Activated naive CD8-positive, alpha-beta T cell treated with anti-CD3 and anti-CD28 coated beads for 36 hours (primary cell): ENCODE results near the gene ADORA3. TPM values are rescaled to one million over a fixed set of nuclear protein-coding genes. Genes with fewer than 3 reads are reported as not detected.
"Not testable (repeated sequence)": the region's sequence is repeated elsewhere in the genome, so short reads cannot be mapped to it uniquely, and the experiment has no call there.

ENCODE experiments used
- DNase-seq: peaks from one replicate; pipeline ENCODE4 v3.0.0; 2021
- H3K27ac Mint-ChIP-seq: one replicate; pipeline ENCODE4 v1.8.0; 2022; ENCODE audit warnings: mild to moderate bottlenecking, moderate library complexity, mixed read lengths
- H3K27me3 Mint-ChIP-seq: one replicate; pipeline ENCODE4 v1.8.0; 2022; ENCODE audit warnings: mild to moderate bottlenecking, mixed read lengths
- H3K36me3 Mint-ChIP-seq: one replicate; pipeline ENCODE4 v1.8.0; 2021; ENCODE audit warnings: mild to moderate bottlenecking, mixed read lengths
- H3K4me1 Mint-ChIP-seq: one replicate; pipeline ENCODE4 v1.8.0; 2021; ENCODE audit warnings: mixed read lengths
- H3K4me3 Mint-ChIP-seq: one replicate; pipeline ENCODE4 v1.8.0; 2022; ENCODE audit warnings: mild to moderate bottlenecking, moderate library complexity, mixed read lengths
- H3K9me3 Mint-ChIP-seq: one replicate; pipeline ENCODE4 v1.8.0; 2022; ENCODE audit warnings: mixed read lengths
- total RNA-seq, 2 experiments: library from RNA; stranded (reverse); gene quantifications; one replicate each; pipeline ENCODE4 v1.2.3, GENCODE V29; 2021

The ADORA3 gene
- not detected for total RNA-seq

DNA sequence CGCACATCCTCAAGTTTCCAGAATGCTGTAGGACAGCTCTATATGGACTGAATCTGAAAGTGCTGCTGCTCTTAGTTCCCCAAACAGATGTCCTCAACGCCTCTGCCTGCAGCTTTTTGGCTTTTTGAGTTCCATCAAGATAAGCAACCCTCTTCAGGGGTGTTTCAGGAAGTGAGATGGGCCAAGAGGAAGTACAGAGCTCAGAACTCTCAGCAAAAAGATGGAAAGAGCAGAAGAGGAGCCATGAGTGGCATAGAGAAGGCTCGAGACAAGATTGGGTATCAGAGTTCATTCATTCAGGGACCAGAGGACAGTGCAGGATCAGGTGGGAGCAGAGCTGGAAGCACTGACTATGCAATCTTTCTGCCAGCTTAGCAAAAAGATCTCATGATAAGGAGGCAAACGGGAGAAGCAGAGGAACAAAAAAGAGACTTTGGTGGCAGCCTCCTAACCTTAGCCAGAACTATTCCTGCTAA is at the start of gene ADORA3, which contains the start of gene TMIGD3:
Gene ADORA3, minus strand, starts transcription at position 49 of the 476 bp plus-strand sequence. CDS start 279 bp downstream, outside the sequence.
Gene TMIGD3, minus strand, starts transcription at position 49 of the 476 bp plus-strand sequence. CDS start 279 bp downstream, outside the sequence.
- H3K4me3 Mint-ChIP-seq: no peak within 1 kb of the TSS
- no peaks in the 10 kb centered on the region for H3K36me3 Mint-ChIP-seq
- no peak within 1 kb of the TSS for H3K27ac Mint-ChIP-seq
- H3K27me3 Mint-ChIP-seq: no peaks in the 10 kb centered on the region
- no peak for DNase-seq
- H3K9me3 Mint-ChIP-seq: no peaks in the 10 kb centered on the region
- peaks cover 35% of the 10 kb centered on the region for H3K4me1 Mint-ChIP-seq

DNA sequence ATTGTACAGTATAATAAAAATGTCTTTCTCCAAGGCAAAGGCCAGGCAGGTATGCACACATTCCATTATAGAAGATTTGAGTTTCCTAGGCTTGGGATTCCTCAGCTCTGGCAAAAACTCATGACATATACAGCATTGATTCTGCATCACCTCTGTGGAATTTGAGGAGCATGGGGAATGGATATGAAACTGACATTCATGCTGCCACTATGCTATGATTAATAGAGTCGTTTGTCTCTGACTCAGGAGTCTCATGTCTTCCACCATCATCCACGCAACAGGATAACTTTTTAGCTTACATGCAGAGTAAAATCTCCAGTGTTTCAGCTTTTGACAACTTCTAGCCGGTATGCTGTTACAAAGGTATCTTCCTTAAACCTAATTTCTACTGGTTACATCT is 49.8 kb upstream of the ADORA3 start:
- Mint-ChIP-seq H3K4me3 (no peak overlapping the region), H3K27me3 (no peaks in the 10 kb centered on the region), H3K9me3 (no peaks in the 10 kb centered on the region), H3K27ac (no peak overlapping the region), H3K4me1 (no peaks in the 10 kb centered on the region), H3K36me3 (no peaks in the 10 kb centered on the region)
- no peak for DNase-seq

- Mint-ChIP-seq H3K36me3 (no peaks in the 10 kb centered on the region), H3K27me3 (no peaks in the 10 kb centered on the region), H3K4me3 (no peak overlapping the region), H3K4me1 (no peaks in the 10 kb centered on the region), H3K27ac (no peak overlapping the region), H3K9me3 (no peaks in the 10 kb centered on the region)
- no peak for DNase-seq
These were observed 49.2 kb upstream of the ADORA3 start for GRCh38 chr1:111552587-111552986.

- Mint-ChIP-seq H3K36me3 (no peaks in the 10 kb centered on the region), H3K27me3 (no peaks in the 10 kb centered on the region), H3K4me1 (no peaks in the 10 kb centered on the region), H3K9me3 (no peaks in the 10 kb centered on the region), H3K27ac (no peak overlapping the region), H3K4me3 (no peak overlapping the region)
- DNase-seq: no peak
These were observed 48.4 kb upstream of the ADORA3 start for GRCh38 chr1:111551623-111552411.

- not testable (repeated sequence) for H3K27me3 Mint-ChIP-seq, DNase-seq, H3K4me3 Mint-ChIP-seq, H3K4me1 Mint-ChIP-seq, H3K27ac Mint-ChIP-seq, H3K36me3 Mint-ChIP-seq, H3K9me3 Mint-ChIP-seq
These were observed 44.4 kb upstream of the ADORA3 start for GRCh38 chr1:111547786-111548185.

DNA sequence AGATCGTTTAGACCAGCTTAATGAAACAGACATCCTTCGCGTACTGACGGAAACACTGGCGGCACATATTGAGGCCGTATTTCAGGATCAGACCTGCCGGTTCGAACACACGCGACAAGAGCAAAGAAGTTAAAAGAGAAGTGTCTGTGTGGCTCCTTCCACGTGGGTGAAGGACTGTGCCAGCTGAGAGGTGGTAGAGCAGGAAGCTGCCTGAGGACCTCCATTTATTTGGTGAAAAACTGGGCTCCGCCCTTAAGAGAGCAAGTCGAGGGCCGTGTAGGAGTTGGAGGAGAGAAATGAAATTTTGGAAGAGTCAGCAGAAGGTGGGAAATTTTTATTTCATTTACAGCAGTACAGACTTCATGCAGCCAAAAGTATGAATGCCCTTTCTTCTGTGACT is 38.8 kb upstream of the ADORA3 start:
- DNase-seq: no peak
- Mint-ChIP-seq H3K27me3 (no peaks in the 10 kb centered on the region), H3K36me3 (peaks cover 1% of the 10 kb centered on the region), H3K4me3 (no peak overlapping the region), H3K4me1 (peaks cover 7% of the 10 kb centered on the region), H3K9me3 (peaks cover 3% of the 10 kb centered on the region), H3K27ac (no peak overlapping the region)

GRCh38 chr1:111541721-111542120 is 38.3 kb upstream of the ADORA3 start:
- H3K27me3 Mint-ChIP-seq: no peaks in the 10 kb centered on the region
- H3K9me3 Mint-ChIP-seq: peaks cover 3% of the 10 kb centered on the region
- DNase-seq: no peak
- peaks cover 7% of the 10 kb centered on the region for H3K4me1 Mint-ChIP-seq
- H3K36me3 Mint-ChIP-seq: peaks cover 1% of the 10 kb centered on the region
- no peak overlapping the region for H3K4me3 Mint-ChIP-seq
- H3K27ac Mint-ChIP-seq: no peak overlapping the region

DNA sequence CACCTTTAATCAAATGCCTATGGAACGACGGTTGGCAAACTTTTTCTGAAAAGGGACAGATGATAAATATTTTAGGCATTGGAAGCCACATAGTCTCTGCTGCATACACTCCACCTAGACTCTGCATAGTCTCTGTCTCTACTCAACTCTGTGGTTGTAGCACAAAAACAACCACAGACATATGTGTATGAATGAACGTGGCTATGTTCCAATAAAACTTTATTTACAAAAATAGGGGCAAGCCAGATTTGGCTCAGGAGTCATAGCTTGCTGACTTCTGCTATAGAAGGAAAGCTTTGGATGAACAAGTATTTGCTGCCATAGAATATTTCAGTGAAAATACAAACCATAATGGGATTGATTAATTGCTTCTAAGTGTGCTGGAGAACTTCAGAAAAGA is 37.5 kb upstream of the ADORA3 start:
- H3K4me1 Mint-ChIP-seq: peaks cover 7% of the 10 kb centered on the region

GRCh38 chr1:111538343-111539025 is 35.1 kb upstream of the ADORA3 start:
- Mint-ChIP-seq H3K27me3 (no peaks in the 10 kb centered on the region), H3K4me3 (no peak overlapping the region), H3K36me3 (no peaks in the 10 kb centered on the region), H3K9me3 (no peaks in the 10 kb centered on the region), H3K27ac (no peak overlapping the region), H3K4me1 (peaks cover 7% of the 10 kb centered on the region)
- no peak for DNase-seq

More for the DNA sequence above, 37.5 kb upstream of the ADORA3 start:
- Mint-ChIP-seq H3K27ac (no peak overlapping the region), H3K4me3 (no peak overlapping the region), H3K27me3 (no peaks in the 10 kb centered on the region), H3K9me3 (peaks cover 3% of the 10 kb centered on the region), H3K36me3 (peaks cover 1% of the 10 kb centered on the region)
- no peak for DNase-seq

DNA sequence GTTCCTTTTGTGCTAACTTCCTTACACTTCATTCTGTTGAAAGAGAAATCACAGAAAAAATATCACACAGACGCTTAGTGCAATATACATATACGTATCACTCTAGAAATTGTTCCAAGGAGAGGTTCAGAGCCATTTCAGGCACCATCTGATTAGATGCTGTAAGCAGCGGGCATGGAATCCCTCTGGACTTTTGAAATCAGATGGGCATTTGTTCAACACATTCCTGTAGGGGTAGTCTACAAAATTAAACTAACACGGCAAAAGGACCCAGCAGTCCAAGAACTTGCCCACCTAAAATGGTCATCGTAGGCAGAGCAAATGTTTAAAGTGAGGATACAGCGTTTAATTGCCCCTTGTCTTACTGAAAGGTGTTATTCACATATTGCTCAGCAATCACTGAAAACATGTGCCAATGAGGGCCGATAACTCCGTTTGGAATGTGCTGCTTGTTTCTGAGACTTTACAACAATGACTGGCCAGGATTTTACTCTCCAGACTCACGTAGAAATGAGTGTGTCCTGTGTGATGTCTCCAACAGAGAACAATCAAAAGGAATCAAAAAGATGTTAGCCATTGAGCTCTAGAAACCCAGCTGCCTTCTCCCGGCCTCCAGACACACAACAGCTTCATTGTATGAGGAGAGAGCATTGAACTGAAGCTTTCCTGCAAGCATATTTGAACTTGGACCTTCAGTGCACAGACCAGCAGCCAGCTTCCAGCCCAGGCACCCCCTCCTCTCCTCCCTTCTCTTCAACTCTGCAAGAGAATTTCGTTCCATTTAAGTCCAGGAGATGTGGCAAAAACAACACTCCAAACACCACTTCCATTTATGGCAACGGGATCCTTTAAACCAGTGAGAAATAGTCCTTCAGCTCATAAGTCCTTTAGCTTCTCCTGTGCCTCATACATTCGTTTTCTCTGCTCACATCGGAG is 32.1 kb upstream of the ADORA3 start:
- no peak for DNase-seq
- no peaks in the 10 kb centered on the region for H3K27me3 Mint-ChIP-seq
- peaks cover 7% of the 10 kb centered on the region for H3K4me1 Mint-ChIP-seq
- no peak overlapping the region for H3K27ac Mint-ChIP-seq
- H3K4me3 Mint-ChIP-seq: no peak overlapping the region
- peaks cover 3% of the 10 kb centered on the region for H3K9me3 Mint-ChIP-seq
- H3K36me3 Mint-ChIP-seq: no peaks in the 10 kb centered on the region

DNA sequence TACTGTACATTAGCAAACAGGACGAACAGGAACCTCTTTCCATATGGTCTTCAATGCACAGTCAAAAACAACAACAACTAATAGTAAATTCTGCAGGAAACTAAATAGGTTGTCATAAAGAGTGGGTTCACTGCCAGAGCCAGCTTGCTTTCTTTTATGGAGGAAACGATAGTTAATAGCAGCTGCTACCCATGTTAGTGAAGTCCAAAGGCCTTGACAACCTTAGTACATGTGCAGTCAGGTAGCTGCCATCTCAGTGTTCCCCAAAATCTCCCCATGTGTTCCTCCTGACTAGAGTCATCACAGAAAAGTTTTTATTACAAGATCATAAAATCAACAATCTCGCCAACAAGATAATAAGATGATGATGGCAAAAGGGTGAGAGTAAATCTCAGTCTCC is 16.6 kb upstream of the ADORA3 start:
- Mint-ChIP-seq H3K4me1 (peaks cover 37% of the 10 kb centered on the region), H3K27me3 (no peaks in the 10 kb centered on the region), H3K4me3 (no peak overlapping the region), H3K27ac (no peak overlapping the region), H3K36me3 (no peaks in the 10 kb centered on the region), H3K9me3 (peaks cover 4% of the 10 kb centered on the region)
- DNase-seq: no peak

- peak; percentile 58 for DNase-seq
- H3K27me3 Mint-ChIP-seq: no peaks in the 10 kb centered on the region
- peak overlapping the region; percentile 86 for H3K27ac Mint-ChIP-seq
- H3K9me3 Mint-ChIP-seq: no peaks in the 10 kb centered on the region
- H3K36me3 Mint-ChIP-seq: no peaks in the 10 kb centered on the region
- H3K4me1 Mint-ChIP-seq: peaks cover 50% of the 10 kb centered on the region
- peak overlapping the region; percentile 38 for H3K4me3 Mint-ChIP-seq
These were observed 14.2 kb upstream of the ADORA3 start for GRCh38 chr1:111517469-111518225.

DNA sequence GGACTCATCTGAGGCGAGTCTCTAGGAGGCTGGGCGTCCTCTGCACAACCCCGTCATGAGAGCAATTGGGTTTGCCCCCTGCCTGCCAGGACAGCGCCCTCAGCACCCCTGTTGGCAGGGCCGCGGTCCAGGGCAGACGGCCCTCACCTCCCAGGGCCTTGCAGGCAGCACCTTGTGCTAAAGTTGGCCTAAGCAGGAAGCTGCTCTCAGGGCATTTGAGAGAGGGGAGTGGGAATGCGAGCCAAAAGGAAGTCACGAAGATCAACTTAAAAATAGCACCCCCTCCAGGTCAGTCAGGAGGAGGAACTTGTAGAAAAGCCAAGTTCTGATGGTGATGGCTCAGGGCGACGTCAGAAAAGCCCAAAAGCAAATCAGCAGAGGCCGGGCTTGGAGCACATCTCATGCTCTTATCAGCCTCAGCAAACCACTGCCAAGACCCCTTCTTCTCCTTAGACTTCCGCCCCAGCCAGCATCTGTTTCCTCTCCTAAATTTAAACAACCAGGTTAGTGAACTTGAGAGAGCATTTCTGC is 12.6 kb upstream of the ADORA3 start:
- peak overlapping the region; percentile 86 for H3K27ac Mint-ChIP-seq
- no peaks in the 10 kb centered on the region for H3K9me3 Mint-ChIP-seq
- no peaks in the 10 kb centered on the region for H3K36me3 Mint-ChIP-seq
- H3K4me1 Mint-ChIP-seq: peaks cover 57% of the 10 kb centered on the region
- no peaks in the 10 kb centered on the region for H3K27me3 Mint-ChIP-seq
- H3K4me3 Mint-ChIP-seq: peak overlapping the region; percentile 60
- DNase-seq: peak; percentile 41
